Measurements from ENCODE around the gene GLTPD2.

The GLTPD2 gene

GRCh38 chr17:4806777-4807604 lies 18.2 kb downstream of the GLTPD2 start, which contains the start of gene PLD2:
TSS of gene PLD2 (plus strand) at chr17:4807152. CDS start at chr17:4807773, 621 bp downstream.
- Histone ChIP-seq H3K9me3 (ENCODE audit: severe bottlenecking) (no peaks in the 10 kb centered on the region), H3K27me3 (ENCODE audit: insufficient read depth, low read depth, severe bottlenecking) (no peaks in the 10 kb centered on the region), H3K36me3 (peaks cover 11% of the 10 kb centered on the region), H3K4me3 (ENCODE audit: low read depth, low read length) (peak within 1 kb of the TSS; percentile 62), H3K27ac (peak within 1 kb of the TSS; percentile 43)
- no peak for TF ChIP-seq CTCF (IDR thresholded peaks at IDR 0.05; ENCODE audit: low read depth, low read length)
- peak; percentile 90 for DNase-seq

GRCh38 chr17:4807605-4808377 lies 19.0 kb downstream of the GLTPD2 start:
- no peak for DNase-seq
- Histone ChIP-seq H3K4me3 (ENCODE audit: low read depth, low read length) (peak overlapping the region; percentile 62), H3K9me3 (ENCODE audit: severe bottlenecking) (no peaks in the 10 kb centered on the region), H3K27me3 (ENCODE audit: insufficient read depth, low read depth, severe bottlenecking) (no peaks in the 10 kb centered on the region), H3K27ac (no peak overlapping the region), H3K36me3 (peaks cover 11% of the 10 kb centered on the region)
- no peak for TF ChIP-seq CTCF (IDR thresholded peaks at IDR 0.05; ENCODE audit: low read depth, low read length)

- no peaks in the 10 kb centered on the region for H3K9me3 ChIP-seq (ENCODE audit: severe bottlenecking)
- DNase-seq, result no peak
- TF ChIP-seq CTCF (IDR thresholded peaks at IDR 0.05; ENCODE audit: low read depth, low read length), result no peak
- no peak overlapping the region for H3K27ac ChIP-seq
- peaks cover 11% of the 10 kb centered on the region for H3K36me3 ChIP-seq
- H3K27me3 ChIP-seq (ENCODE audit: insufficient read depth, low read depth, severe bottlenecking), result no peaks in the 10 kb centered on the region
- no peak overlapping the region for H3K4me3 ChIP-seq (ENCODE audit: low read depth, low read length)
Observed at GRCh38 chr17:4808378-4808767, 19.6 kb downstream of the GLTPD2 start.

GRCh38 chr17:4810696-4811290 lies 22.0 kb downstream of the GLTPD2 start:
- no peak overlapping the region for H3K27ac ChIP-seq
- peaks cover 17% of the 10 kb centered on the region for H3K36me3 ChIP-seq
- no peak for TF ChIP-seq CTCF (IDR thresholded peaks at IDR 0.05; ENCODE audit: low read depth, low read length)
- no peak overlapping the region for H3K4me3 ChIP-seq (ENCODE audit: low read depth, low read length)
- no peak for DNase-seq
- no peaks in the 10 kb centered on the region for H3K9me3 ChIP-seq (ENCODE audit: severe bottlenecking)
- no peaks in the 10 kb centered on the region for H3K27me3 ChIP-seq (ENCODE audit: insufficient read depth, low read depth, severe bottlenecking)

GRCh38 chr17:4811471-4811870 lies 22.7 kb downstream of the GLTPD2 start:
- Histone ChIP-seq H3K9me3 (ENCODE audit: severe bottlenecking) (no peaks in the 10 kb centered on the region), H3K27ac (no peak overlapping the region), H3K27me3 (ENCODE audit: insufficient read depth, low read depth, severe bottlenecking) (no peaks in the 10 kb centered on the region), H3K4me3 (ENCODE audit: low read depth, low read length) (no peak overlapping the region), H3K36me3 (peaks cover 19% of the 10 kb centered on the region)
- DNase-seq, result no peak
- TF ChIP-seq CTCF (IDR thresholded peaks at IDR 0.05; ENCODE audit: low read depth, low read length), result no peak

Data from WERI-Rb-1 (cell line).